A673 (cell line): ENCODE results near the gene MAP3K9.

Source experiments
- CTCF ChIP-seq: fragments of 300-800, 200-600 bp; sonication (generic); conservative IDR thresholded peaks from 2 replicates; pipeline ENCODE4 v1.5.1; 2017; ENCODE audit warnings: low read depth, mild to moderate bottlenecking, antibody characterized with exemption, low read length, moderate library complexity, mixed read lengths
- EZH2 ChIP-seq: fragments of 200-600 bp; sonication (generic); IDR thresholded peaks from 2 replicates; pipeline ENCODE4 v1.6.1; 2017; ENCODE audit warnings: borderline replicate concordance, low read depth, mild to moderate bottlenecking, mixed read lengths, antibody characterized with exemption, low read length; ENCODE audit not compliant: poor library complexity, severe bottlenecking

GRCh38 chr14:70742316-70742715 is 67.0 kb downstream of the MAP3K9 start:
- TF ChIP-seq CTCF (no peak), EZH2 (no peak)
